ENCODE measurements around the gene MRC1.

The MRC1 gene

GRCh38 chr10:17805921-17806577 is 3.1 kb upstream of the MRC1 start:
- TF ChIP-seq CTCF (IDR thresholded peaks at IDR 0.05; ENCODE audit: low read depth, low read length) (no peak), MAX (IDR thresholded peaks at IDR 0.05; ENCODE audit: low read depth, low read length) (no peak), MYC (IDR thresholded peaks at IDR 0.05; ENCODE audit: low read depth, low read length) (no peak), POLR2A (IDR thresholded peaks at IDR 0.05; ENCODE audit: extremely low read depth, insufficient read length) (no peak)
- peak; percentile 4 for DNase-seq (ENCODE audit: low read depth)

GRCh38 chr10:17811146-17811865 is 2.2 kb downstream of the MRC1 start:
- no peak for DNase-seq (ENCODE audit: low read depth)
- no peak overlapping the region for H3K4me3 ChIP-seq (ENCODE audit: low read depth, low read length)
- TF ChIP-seq CTCF (IDR thresholded peaks at IDR 0.05; ENCODE audit: low read depth, low read length) (no peak), MYC (IDR thresholded peaks at IDR 0.05; ENCODE audit: low read depth, low read length) (no peak), POLR2A (IDR thresholded peaks at IDR 0.05; ENCODE audit: extremely low read depth, insufficient read length) (no peak), MAX (IDR thresholded peaks at IDR 0.05; ENCODE audit: low read depth, low read length) (no peak)

More at GRCh38 chr10:17805921-17806577, 3.1 kb upstream of the MRC1 start:
- no peak overlapping the region for H3K4me3 ChIP-seq (ENCODE audit: low read depth, low read length)

GRCh38 chr10:17814973-17815372 is 5.8 kb downstream of the MRC1 start:
- TF ChIP-seq MAX (IDR thresholded peaks at IDR 0.05; ENCODE audit: low read depth, low read length) (no peak), MYC (IDR thresholded peaks at IDR 0.05; ENCODE audit: low read depth, low read length) (no peak), CTCF (IDR thresholded peaks at IDR 0.05; ENCODE audit: low read depth, low read length) (no peak), POLR2A (IDR thresholded peaks at IDR 0.05; ENCODE audit: extremely low read depth, insufficient read length) (no peak)

GRCh38 chr10:17816199-17816598 is 7.1 kb downstream of the MRC1 start:
- TF ChIP-seq POLR2A (IDR thresholded peaks at IDR 0.05; ENCODE audit: extremely low read depth, insufficient read length), result no peak
- TF ChIP-seq CTCF (IDR thresholded peaks at IDR 0.05; ENCODE audit: low read depth, low read length), result no peak
- TF ChIP-seq MYC (IDR thresholded peaks at IDR 0.05; ENCODE audit: low read depth, low read length), result no peak
- no peak for TF ChIP-seq MAX (IDR thresholded peaks at IDR 0.05; ENCODE audit: low read depth, low read length)
- DNase-seq (ENCODE audit: low read depth), result no peak
- no peak overlapping the region for H3K4me3 ChIP-seq (ENCODE audit: low read depth, low read length)

More at GRCh38 chr10:17814973-17815372, 5.8 kb downstream of the MRC1 start:
- no peak for DNase-seq (ENCODE audit: low read depth)
- H3K4me3 ChIP-seq (ENCODE audit: low read depth, low read length), result no peak overlapping the region

- DNase-seq (ENCODE audit: low read depth), result no peak
- no peak for TF ChIP-seq MAX (IDR thresholded peaks at IDR 0.05; ENCODE audit: low read depth, low read length)
- no peak for TF ChIP-seq CTCF (IDR thresholded peaks at IDR 0.05; ENCODE audit: low read depth, low read length)
- TF ChIP-seq MYC (IDR thresholded peaks at IDR 0.05; ENCODE audit: low read depth, low read length), result no peak
- no peak for TF ChIP-seq POLR2A (IDR thresholded peaks at IDR 0.05; ENCODE audit: extremely low read depth, insufficient read length)
- no peak overlapping the region for H3K4me3 ChIP-seq (ENCODE audit: low read depth, low read length)
Measured at GRCh38 chr10:17817316-17817715, 8.2 kb downstream of the MRC1 start.

Data from NB4 (cell line).